Stimulated activated CD8-positive, alpha-beta memory T cell treated with anti-CD3 and anti-CD28 coated beads, Interleukin-12 subunit alpha, Interleukin-12 subunit beta, amount 100 ng/mL, for 24 hours (primary cell): ENCODE results near the gene RFTN1.

Source experiments
- DNase-seq: peaks from one replicate; pipeline ENCODE4 v3.0.0-alpha.2; 2020; ENCODE audit errors: extremely low read depth

RFTN1 gene

DNA sequence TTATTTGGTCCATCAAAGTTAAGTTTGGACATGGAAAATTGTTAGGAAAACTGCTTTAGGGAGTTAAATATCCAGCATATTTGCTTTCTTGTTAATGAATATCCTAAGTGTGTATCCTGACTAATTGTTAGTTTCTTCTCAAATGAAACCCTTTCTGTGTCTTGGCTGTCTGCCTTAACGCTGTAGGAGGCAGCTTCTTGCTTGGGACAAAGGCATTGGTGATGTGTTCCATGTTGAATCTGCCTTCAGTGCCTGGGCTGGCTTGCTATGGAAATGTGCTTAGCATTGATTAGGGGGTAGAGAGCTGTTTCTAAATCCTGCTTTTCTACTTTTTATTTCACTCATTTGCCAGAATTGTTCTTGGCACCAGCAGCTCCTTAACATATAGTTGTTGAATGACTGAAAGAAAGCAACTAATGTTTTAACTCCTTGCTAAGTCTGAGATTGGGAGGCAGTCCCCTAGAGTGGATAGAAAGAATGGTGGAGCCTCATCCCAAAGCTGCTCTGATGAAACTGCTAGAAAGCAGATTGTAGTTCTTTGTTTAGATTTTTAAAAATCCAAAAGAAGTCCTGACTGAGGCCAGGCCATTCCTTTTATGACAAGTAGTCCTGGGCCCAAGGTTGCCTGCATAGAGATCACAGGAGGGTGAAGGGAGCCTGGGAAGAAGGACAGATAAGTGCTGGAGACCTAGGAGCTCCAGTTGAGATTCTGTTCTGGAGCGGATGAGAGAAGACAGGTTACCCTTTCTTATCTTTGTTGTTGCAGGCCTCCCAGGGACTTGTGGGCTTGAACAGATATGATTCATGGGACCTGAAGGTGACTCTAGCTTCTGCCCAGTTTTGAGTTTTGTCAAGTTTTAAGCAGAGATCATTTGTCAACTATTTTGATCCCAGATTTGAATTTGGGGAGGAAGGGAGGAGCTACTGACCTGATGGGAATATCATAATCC is 209.2 kb downstream of the RFTN1 start:
- DNase-seq: no peak

DNA sequence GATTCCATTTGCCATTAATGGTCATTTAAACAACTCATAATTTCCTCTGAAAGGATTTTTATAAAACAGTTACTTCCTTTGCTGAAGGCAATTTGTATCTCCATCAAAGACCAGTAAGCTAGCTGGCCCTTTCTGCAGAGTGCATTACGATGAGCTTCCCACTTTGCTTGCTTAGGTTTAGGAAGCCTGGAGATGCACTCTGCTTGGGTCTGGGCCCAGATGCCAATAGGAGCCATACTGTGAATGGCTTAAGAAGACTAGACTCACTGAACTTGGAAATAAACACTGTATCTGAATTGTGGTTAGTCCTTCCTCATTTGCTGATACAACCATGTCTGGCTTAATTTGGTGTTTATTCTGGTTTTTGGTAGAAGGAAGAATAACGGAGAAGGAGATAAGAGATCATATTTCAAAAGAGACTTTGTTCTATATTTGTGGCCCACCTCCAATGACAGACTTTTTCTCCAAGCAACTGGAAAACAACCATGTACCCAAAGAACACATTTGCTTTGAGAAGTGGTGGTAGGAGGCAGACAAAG is 210.4 kb downstream of the RFTN1 start:
- no peak for DNase-seq

- DNase-seq: no peak
Measured at GRCh38 chr3:16302082-16302631, 211.3 kb downstream of the RFTN1 start.

- DNase-seq: no peak
Measured at GRCh38 chr3:16301507-16301906, 212.0 kb downstream of the RFTN1 start.

DNA sequence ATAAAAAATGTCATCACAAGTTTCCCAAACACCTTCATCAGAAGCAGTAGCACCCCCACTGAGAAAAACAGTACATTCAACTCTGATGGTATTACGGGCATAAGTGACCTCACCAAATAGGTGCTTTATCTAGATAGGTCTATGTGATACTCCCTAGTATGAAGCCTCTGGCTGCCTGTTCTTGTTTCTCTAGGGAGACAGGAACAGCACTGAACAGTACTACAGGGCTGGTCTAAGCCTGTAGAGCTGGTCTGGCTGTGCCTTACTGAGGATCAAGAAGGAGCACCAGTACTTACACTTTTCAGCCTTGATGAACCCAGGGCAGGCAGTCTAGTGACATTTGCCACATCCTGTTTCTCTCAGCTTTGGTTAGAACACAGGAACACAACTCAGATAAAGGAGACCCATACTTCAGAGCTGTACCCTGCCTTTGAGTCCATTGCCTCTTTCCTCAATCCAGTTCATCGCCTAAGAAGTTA is 212.6 kb downstream of the RFTN1 start:
- DNase-seq: no peak

DNA sequence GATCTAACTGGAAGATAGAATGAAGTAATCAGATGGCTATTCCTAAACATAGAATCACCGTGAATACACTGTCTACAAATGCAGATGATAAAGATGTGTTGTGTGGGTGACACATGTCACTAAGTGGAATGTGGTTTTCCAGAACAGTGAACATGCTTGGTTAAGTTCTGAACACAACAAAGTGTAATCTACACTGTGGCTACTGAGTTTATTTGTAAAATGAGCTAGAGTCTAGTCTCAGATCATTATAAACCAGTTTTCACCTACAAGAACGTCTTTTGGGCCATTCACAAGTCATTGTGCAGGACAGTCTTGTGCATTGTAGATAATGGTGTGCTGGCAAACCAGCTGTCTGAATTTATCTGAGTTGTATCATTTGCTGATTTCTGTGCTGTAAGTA is 213.2 kb downstream of the RFTN1 start:
- DNase-seq: no peak

DNA sequence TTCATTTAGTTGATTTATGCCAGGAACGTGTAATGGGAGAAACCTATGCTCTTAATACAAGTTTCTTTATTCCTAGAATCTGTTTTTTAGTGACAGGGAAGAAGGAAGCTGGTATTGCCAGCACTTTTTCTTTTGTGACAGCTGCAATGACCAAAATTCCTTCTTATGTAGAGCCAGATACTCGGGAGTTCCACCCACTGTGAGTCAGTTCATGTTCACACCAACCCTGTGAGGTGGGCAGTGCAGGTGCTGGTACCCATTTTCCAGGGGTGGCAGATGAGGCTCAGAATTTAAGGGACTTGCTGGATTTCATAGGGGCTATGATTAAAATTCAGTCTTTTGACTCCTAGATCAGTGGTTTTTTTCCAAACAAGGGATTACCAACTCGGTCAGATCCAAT is 213.8 kb downstream of the RFTN1 start:
- no peak for DNase-seq

GRCh38 chr3:16298891-16299290 is 214.6 kb downstream of the RFTN1 start:
- DNase-seq: no peak

GRCh38 chr3:16297997-16298885 is 215.3 kb downstream of the RFTN1 start:
- no peak for DNase-seq

DNA sequence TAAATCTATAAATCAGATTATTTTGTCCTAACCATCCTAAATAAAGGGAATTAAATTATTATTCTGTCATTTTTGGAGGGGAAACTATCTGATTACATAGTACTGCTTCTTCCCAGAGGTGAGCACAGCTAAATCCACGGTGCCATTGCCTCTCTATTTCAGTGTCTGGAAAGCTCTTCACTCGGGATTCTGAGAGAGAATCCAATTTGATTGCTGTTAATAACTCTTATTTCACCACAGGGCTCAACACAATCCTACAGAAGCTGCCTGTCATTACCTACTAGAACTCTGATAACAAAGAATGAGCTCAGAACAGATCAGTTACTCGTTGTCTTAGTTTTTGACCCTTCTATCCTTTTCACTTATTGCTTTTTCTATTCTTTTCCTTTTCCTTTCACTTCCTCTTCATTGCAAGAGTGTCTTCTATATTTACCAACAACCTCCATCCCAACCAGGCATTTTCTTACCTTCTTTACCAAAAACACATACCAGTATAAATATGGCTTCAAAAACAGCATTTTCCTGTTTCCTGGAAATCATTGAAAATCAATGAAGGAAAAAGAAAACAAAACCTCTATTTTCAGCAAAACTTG is 218.1 kb downstream of the RFTN1 start:
- no peak for DNase-seq

GRCh38 chr3:16294844-16295243 is 218.7 kb downstream of the RFTN1 start:
- DNase-seq: no peak

GRCh38 chr3:16290827-16291196 is 222.7 kb downstream of the RFTN1 start:
- no peak for DNase-seq

- DNase-seq: no peak
Measured at GRCh38 chr3:16290007-16290826, 223.3 kb downstream of the RFTN1 start.

- DNase-seq: no peak
Measured at GRCh38 chr3:16289144-16289889, 224.2 kb downstream of the RFTN1 start.

GRCh38 chr3:16288664-16289063 is 224.8 kb downstream of the RFTN1 start:
- DNase-seq: no peak

DNA sequence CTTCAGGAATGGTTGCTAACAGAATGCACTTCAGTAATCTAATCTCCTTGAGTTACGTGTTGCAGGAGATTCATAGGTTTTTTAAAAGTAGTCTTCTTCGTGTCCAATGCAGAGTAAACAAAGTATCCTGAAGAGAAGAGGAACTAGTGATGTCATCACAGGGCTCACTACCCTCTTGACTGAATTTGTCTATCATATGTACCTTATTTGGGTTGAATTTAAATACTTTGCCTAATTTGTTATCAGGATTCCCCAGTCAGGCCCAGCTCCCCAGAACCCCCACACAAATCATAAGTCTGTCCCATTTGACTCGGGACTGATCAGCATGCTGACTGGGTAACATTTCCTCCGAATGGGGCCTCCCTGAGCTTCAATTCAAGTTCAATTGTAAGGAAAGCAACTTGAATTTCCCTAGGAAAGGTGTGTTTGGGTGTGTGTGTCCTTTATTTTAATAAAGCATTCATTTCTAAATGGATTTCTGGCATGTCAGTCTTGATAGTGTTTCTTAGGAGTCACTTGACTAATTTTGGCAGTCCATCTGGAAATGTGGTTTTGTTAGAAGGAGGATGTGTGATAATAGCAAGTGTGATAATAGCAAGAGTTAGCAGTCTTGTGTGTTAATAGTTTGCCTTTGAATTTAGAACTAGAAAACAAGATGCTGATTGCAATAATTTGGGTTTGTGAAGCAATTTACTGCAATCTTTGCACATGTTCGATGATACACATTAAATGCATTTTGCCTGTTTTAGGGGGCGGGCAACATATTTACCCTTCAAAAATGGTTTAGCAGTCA is 226.6 kb downstream of the RFTN1 start:
- DNase-seq: no peak

GRCh38 chr3:16286161-16286560 is 227.3 kb downstream of the RFTN1 start:
- no peak for DNase-seq

DNA sequence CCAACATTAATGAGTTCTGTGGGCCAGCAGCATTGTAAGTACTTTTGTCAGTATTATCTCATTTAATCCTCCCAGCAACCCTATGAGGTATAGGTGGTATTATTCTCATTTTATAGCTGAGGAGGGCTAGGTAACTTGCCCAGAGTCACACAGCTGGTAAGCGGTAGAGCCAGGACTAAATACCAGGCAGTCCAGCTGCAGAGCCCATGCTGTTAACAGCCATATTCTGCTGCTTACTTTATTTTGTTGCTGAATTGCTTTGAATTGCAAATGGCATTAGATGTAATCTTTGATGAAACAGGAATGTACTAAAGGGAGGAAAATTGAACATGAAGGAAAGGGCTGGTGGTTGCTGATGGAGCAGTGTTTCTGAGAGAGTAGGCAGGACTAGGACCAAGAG is 228.9 kb downstream of the RFTN1 start:
- no peak for DNase-seq

DNA sequence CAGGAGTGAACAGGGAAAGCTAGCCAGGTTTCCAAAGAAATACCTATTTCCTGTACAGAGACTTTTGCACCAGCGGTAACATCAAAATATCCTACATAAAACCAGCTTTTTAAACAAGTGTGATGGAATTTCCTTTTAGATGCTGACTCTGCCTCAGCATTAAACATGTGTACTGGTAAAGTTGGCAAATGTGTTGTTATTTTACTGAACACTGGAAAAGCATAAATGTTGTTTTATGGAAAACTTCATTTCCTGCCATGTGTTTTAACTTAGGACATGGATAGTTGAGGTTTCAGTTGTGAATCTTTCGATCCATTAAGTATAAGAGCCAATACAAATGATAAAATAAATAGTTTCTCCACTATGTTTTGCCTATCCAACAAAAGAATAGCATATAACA is 232.8 kb downstream of the RFTN1 start:
- no peak for DNase-seq
